Esophagus muscularis mucosa (tissue), 4 donors: Measurements from ENCODE around the gene POU2F1.

ENCODE experiments used
- CTCF ChIP-seq, 3 experiments: fragments of 200-600 bp in 2 of 3; fragments of 450-650 bp in 1 of 3; sonication (generic) in 2 of 3; IDR thresholded peaks; one replicate each; pipeline ENCODE4 v1.5.1; 2017 to 2019; ENCODE audit warnings: antibody characterized with exemption in 3 of 3, mild to moderate bottlenecking in 2 of 3, moderate library complexity in 1 of 3
- EP300 ChIP-seq: sonication (generic); formaldehyde crosslinking; IDR thresholded peaks from one replicate; pipeline ENCODE4 v1.6.1; 2017; ENCODE audit warnings: antibody characterized with exemption
- POLR2A ChIP-seq: fragments of 450-650 bp; IDR thresholded peaks from one replicate; pipeline ENCODE4 v1.6.1; 2017; ENCODE audit warnings: antibody characterized with exemption, moderate library complexity, mild to moderate bottlenecking, low read depth
- POLR2AphosphoS5 ChIP-seq, 2 donors: sonication (generic); formaldehyde crosslinking; IDR thresholded peaks; one replicate each; pipeline ENCODE4 v1.6.1; 2017; ENCODE audit warnings: antibody characterized with exemption in 2 of 2

- no peak for TF ChIP-seq EP300
- TF ChIP-seq POLR2A: no peak
- no peak for TF ChIP-seq CTCF (IDR thresholded peaks at IDR 0.05)
- TF ChIP-seq POLR2AphosphoS5 (IDR thresholded peaks at IDR 0.05): no peak
These were observed 60.2 kb downstream of the POU2F1 start for GRCh38 chr1:167280912-167281311.
